ENCODE data around the gene SLIT3. TPM values are rescaled to one million over a fixed set of nuclear protein-coding genes. Genes with fewer than 3 reads are reported as not detected.

Gene SLIT3
- total RNA-seq, 1 donor from 2014 or later = 3.2 TPM

GRCh38 chr5:168734119-168734518, 566.8 kb downstream of the SLIT3 start:
- Mint-ChIP-seq H3K4me3 (ENCODE audit: unreplicated experiment) (no peak overlapping the region), H3K4me1 (ENCODE audit: unreplicated experiment) (no peaks in the 10 kb centered on the region), H3K36me3 (ENCODE audit: low read depth, unreplicated experiment) (no peaks in the 10 kb centered on the region), H3K27me3 (ENCODE audit: unreplicated experiment) (no peaks in the 10 kb centered on the region), H3K9me3 (ENCODE audit: unreplicated experiment) (no peaks in the 10 kb centered on the region), H3K27ac (ENCODE audit: unreplicated experiment) (no peak overlapping the region)
- no peak for DNase-seq (ENCODE audit: low spot score)
- no peak for TF ChIP-seq CTCF (IDR thresholded peaks at IDR 0.05; ENCODE audit: unreplicated experiment)

- no peaks in the 10 kb centered on the region for H3K4me1 Mint-ChIP-seq (ENCODE audit: unreplicated experiment)
- no peaks in the 10 kb centered on the region for H3K36me3 Mint-ChIP-seq (ENCODE audit: low read depth, unreplicated experiment)
- no peaks in the 10 kb centered on the region for H3K9me3 Mint-ChIP-seq (ENCODE audit: unreplicated experiment)
- no peaks in the 10 kb centered on the region for H3K27me3 Mint-ChIP-seq (ENCODE audit: unreplicated experiment)
- H3K27ac Mint-ChIP-seq (ENCODE audit: unreplicated experiment) = no peak overlapping the region
- TF ChIP-seq CTCF (IDR thresholded peaks at IDR 0.05; ENCODE audit: unreplicated experiment) = no peak
- DNase-seq (ENCODE audit: low spot score) = no peak
- no peak overlapping the region for H3K4me3 Mint-ChIP-seq (ENCODE audit: unreplicated experiment)
Measured at GRCh38 chr5:168728546-168729211, 572.3 kb downstream of the SLIT3 start.

- Mint-ChIP-seq H3K27me3 (ENCODE audit: unreplicated experiment) (no peaks in the 10 kb centered on the region), H3K4me3 (ENCODE audit: unreplicated experiment) (no peak overlapping the region)
- DNase-seq (ENCODE audit: low spot score) = no peak
Measured at GRCh38 chr5:168727547-168727946, 573.4 kb downstream of the SLIT3 start.

GRCh38 chr5:168726342-168726741, 574.6 kb downstream of the SLIT3 start:
- no peak overlapping the region for H3K4me3 Mint-ChIP-seq (ENCODE audit: unreplicated experiment)
- H3K4me1 Mint-ChIP-seq (ENCODE audit: unreplicated experiment) = no peaks in the 10 kb centered on the region
- TF ChIP-seq CTCF (IDR thresholded peaks at IDR 0.05; ENCODE audit: unreplicated experiment) = no peak
- no peaks in the 10 kb centered on the region for H3K27me3 Mint-ChIP-seq (ENCODE audit: unreplicated experiment)
- H3K9me3 Mint-ChIP-seq (ENCODE audit: unreplicated experiment) = no peaks in the 10 kb centered on the region
- DNase-seq (ENCODE audit: low spot score) = no peak
- H3K27ac Mint-ChIP-seq (ENCODE audit: unreplicated experiment) = no peak overlapping the region
- H3K36me3 Mint-ChIP-seq (ENCODE audit: low read depth, unreplicated experiment) = no peaks in the 10 kb centered on the region

More at GRCh38 chr5:168727547-168727946, 573.4 kb downstream of the SLIT3 start:
- no peak for TF ChIP-seq CTCF (IDR thresholded peaks at IDR 0.05; ENCODE audit: unreplicated experiment)
- no peaks in the 10 kb centered on the region for H3K9me3 Mint-ChIP-seq (ENCODE audit: unreplicated experiment)
- H3K27ac Mint-ChIP-seq (ENCODE audit: unreplicated experiment) = no peak overlapping the region
- H3K4me1 Mint-ChIP-seq (ENCODE audit: unreplicated experiment) = no peaks in the 10 kb centered on the region
- H3K36me3 Mint-ChIP-seq (ENCODE audit: low read depth, unreplicated experiment) = no peaks in the 10 kb centered on the region

GRCh38 chr5:168724227-168724626, 576.7 kb downstream of the SLIT3 start:
- no peak overlapping the region for H3K27ac Mint-ChIP-seq (ENCODE audit: unreplicated experiment)
- H3K4me1 Mint-ChIP-seq (ENCODE audit: unreplicated experiment) = no peaks in the 10 kb centered on the region
- peaks cover 2% of the 10 kb centered on the region for H3K27me3 Mint-ChIP-seq (ENCODE audit: unreplicated experiment)
- no peak for DNase-seq (ENCODE audit: low spot score)
- no peak for TF ChIP-seq CTCF (IDR thresholded peaks at IDR 0.05; ENCODE audit: unreplicated experiment)
- no peaks in the 10 kb centered on the region for H3K9me3 Mint-ChIP-seq (ENCODE audit: unreplicated experiment)
- no peaks in the 10 kb centered on the region for H3K36me3 Mint-ChIP-seq (ENCODE audit: low read depth, unreplicated experiment)
- no peak overlapping the region for H3K4me3 Mint-ChIP-seq (ENCODE audit: unreplicated experiment)
